CD4-positive, alpha-beta T cell treated with Interleukin-2 at 100 ng/mL for 4 hours (primary cell): ENCODE measurements around the gene SHISA6.
"Not testable (repeated sequence)": the region's sequence is repeated elsewhere in the genome, so short reads cannot be mapped to it uniquely, and the experiment has no call there.

Source experiments
- DNase-seq: peaks from one replicate; pipeline ENCODE4 v3.0.0-alpha.2; 2020; ENCODE audit warnings: low spot score

SHISA6 gene

GRCh38 chr17:11267999-11268575 lies 27.1 kb downstream of the SHISA6 start:
- no peak for DNase-seq

GRCh38 chr17:11269210-11269609 lies 28.2 kb downstream of the SHISA6 start:
- DNase-seq = no peak

DNA sequence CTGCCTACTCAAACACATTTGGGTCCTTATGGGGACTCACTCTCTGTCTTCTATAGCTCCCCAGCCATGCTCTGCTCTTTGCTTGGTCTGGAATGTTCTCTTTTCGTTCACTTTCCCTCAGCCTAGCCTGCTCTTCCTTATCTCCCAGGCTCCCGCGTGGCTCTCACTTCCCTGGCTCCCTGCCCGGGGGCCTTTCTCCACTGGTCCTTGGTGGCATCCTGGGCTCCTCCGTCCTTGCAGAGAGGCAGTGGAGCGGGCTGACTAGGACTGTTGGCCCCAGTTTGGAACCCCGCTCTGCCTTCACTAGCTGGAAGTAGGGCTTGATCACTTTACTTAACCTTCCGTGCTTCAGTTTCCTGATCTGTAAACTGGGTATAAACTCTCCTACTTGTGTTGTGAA lies 31.2 kb downstream of the SHISA6 start:
- no peak for DNase-seq

GRCh38 chr17:11273596-11273995 lies 32.6 kb downstream of the SHISA6 start:
- DNase-seq = no peak

GRCh38 chr17:11274106-11274505 lies 33.1 kb downstream of the SHISA6 start:
- DNase-seq = no peak

DNA sequence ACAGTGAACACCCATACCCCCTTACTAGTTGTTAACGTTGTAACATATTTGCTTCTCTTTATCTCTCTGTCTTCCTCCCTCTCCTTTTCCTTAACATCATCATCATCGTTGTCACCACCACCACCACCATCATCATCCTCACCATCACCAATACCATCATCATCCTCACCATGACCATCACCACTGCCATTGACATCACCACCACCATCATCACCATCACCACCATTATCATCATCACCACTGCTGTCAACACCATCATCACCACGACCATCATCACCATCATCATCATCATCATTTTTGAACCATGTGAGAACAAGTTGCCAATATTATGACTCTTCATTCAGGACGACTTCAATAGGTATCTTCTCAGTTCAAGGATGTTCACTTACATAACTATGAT lies 35.5 kb downstream of the SHISA6 start:
- no peak for DNase-seq

- no peak for DNase-seq
Measured at GRCh38 chr17:11278186-11278991, 37.4 kb downstream of the SHISA6 start.

DNA sequence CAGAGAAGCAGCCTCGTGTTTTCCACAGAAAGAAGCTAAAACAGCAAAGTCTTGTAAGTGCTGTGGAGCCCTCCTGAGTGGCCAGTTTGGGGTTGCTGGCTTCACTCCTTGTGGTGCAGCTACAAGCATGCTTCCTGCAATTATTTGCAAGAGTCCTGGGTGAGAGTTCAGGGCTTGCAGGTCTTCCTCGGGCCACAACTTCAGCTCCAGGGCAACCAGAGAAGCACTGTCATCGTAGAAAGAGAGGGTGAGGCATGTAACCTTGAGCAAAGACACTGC lies 37.9 kb downstream of the SHISA6 start:
- no peak for DNase-seq

DNA sequence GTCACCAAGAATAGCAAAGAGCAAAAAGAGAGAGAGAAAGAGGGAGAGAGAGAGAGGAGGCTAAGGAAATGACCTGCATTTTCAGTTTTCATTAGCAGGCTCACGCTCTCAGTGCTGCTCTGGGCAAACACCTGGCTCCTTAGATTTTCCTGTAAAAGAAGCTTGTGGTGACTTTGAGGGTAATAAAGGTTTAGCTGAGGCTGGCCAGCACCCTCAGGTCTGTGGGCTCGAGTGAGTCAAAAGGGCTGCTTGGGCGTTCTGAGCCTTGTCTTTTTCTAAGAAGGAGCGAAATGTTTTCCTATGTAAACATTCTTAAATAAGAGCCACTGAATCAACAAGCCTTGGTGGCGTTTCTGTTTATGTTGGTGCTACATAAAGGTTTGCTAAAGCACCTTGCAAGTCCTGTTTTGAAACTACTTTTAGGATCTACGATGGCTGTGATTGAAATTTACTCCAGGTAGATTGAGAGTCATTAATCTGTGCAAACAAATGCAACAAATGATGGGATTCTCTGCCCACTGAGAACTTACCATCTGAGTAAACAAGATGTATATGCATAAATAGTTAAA lies 38.8 kb downstream of the SHISA6 start:
- DNase-seq = no peak

- DNase-seq = no peak
Measured at GRCh38 chr17:11282586-11282985, 41.6 kb downstream of the SHISA6 start.

- DNase-seq = no peak
Measured at GRCh38 chr17:11284811-11285210, 43.8 kb downstream of the SHISA6 start.

GRCh38 chr17:11285946-11286345 lies 44.9 kb downstream of the SHISA6 start:
- no peak for DNase-seq

GRCh38 chr17:11287791-11288190 lies 46.8 kb downstream of the SHISA6 start:
- no peak for DNase-seq

DNA sequence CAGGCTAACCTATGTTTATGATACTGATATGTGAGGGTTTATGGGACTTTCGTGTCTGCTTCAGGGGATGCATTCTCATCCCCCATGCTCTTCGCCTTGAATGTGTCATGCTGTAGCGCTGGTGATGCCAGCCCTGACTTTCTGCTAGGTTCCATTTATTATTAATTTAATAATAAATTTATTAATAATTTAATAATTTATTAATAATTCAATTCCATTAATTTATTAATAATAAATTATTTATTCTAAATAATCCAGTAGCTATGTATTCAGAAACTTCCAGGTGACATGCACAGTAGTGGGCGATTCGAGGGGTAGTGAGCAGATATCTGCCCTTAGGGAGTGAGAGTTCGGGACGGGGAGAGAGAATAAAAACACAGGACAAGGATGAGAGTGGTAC lies 49.8 kb downstream of the SHISA6 start:
- no peak for DNase-seq

DNA sequence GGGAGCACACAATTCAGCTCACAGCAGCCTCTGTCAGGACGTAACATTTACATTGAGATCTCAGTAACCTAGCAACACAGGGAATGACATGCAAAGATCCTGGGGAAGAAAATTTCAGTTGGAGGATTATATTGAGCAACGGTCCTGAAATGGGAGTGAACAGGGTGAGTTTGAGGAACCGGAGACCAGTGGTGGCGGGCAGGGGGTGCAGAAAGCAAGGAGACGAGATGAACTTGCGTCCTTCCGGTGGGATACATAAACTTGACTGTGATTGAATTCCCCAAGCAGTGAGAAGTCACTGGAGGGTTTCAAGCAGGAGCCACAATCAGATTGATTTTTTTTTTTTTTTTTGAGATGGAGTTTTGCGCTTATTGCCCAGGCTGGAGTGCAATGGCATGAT lies 51.5 kb downstream of the SHISA6 start:
- no peak for DNase-seq

GRCh38 chr17:11293480-11293879 lies 52.5 kb downstream of the SHISA6 start:
- no peak for DNase-seq

GRCh38 chr17:11294826-11295225 lies 53.8 kb downstream of the SHISA6 start:
- DNase-seq = no peak

- DNase-seq = no peak
Measured at GRCh38 chr17:11296994-11297393, 56.0 kb downstream of the SHISA6 start.

DNA sequence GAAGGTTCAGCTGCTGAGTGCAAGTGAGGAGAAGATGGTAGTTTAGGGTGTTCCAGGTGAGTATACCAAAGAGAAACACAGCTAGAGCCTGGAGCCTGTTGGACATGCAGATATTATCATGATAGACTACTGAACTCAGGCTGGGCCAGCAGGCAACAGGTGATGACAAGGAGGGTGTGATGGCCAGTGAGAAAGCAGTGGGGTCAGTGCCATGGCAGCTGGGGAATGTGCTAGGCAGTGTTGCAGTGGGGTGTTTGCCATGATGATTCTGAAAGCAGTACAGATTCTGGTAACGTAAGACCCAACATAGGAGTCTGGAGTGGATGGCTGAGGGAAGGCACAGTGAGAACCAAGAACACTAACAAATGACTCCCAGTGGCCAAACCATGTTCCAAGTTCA lies 57.4 kb downstream of the SHISA6 start:
- no peak for DNase-seq

DNA sequence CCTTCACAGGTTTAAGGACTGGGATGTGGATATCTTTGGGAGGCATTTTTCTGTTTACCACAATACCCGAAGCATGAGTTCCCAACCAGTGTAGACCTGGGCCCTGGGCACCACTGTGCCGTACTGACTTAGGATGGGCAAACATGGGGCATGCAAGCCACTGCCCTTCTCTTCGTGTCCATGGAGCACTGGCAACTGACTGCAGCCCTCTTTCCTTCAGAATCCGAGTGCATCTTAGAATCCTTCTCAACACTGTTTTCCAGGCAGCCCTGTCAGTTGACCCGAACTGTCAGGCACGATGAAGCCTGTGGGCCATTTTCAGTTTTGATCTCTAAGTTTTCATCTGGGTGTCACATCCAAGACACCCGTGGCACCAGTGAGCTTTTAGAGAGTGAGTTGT lies 59.2 kb downstream of the SHISA6 start:
- no peak for DNase-seq

- DNase-seq = no peak
Measured at GRCh38 chr17:11300738-11301137, 59.7 kb downstream of the SHISA6 start.

DNA sequence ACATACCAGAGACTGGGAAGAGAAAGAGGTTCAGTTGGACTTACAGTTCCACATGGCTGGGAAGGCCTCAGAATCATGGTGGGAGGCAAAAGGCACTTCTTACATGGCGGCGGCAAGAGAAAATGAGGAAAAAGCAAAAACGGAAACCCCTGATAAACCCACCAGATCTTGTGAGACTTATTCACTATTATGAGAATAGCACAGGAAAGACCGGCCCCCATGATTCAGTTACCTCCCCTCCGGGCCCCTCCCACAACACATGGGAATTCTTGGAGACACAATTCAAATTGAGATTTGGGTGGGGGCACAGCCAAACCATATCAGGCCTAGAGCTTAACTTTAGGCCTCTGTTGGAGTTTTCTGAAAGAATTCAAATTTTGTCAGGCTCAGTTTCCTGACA lies 60.9 kb downstream of the SHISA6 start:
- DNase-seq = not testable (repeated sequence)

DNA sequence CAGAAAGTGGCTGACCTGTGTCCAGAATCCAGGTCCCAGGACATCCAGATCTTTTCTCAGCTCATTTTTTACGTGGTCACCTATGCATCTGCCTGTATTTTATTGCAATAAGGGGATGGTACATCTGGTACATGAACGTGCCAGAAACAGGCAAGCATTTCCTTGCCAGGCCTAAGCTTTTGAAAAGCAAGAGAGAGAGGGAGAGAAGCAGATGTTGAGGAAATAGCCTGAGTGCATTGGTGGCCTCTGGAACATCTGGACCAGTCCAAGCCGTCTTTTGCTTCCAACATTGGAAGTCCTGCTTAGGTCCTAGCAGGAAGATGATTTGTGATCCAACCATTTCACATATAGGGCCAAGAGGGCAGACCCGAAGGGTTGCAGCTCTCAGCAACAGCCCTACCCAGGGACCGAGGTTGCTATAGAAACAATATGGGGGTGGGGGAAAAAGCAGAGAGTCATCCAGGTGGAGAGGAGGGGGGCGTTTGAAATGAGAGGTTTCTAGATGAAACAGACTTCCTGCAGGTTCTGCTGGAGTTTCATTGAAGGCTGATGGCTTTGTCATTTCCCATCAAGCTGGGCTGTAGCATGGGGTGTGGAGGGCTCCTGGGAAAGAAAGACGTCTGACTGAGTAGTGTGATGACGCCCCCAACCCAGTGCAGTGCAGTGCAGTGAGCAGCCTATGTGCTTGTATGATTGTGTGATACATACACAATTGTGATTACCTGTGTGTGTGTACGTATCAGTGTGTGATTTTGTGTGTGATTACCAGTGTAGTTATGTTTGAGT lies 61.6 kb downstream of the SHISA6 start:
- DNase-seq = no peak
